ENCODE data around the gene NPTN.
A peak's percentile ranks its signal among the peaks of the same experiment; 100 is the strongest.

The NPTN gene

GRCh38 chr15:73679964-73680363 lies 46.8 kb upstream of the NPTN start:
- no peak overlapping the region for H3K27ac ChIP-seq
- DNase-seq, result no peak
- no peaks in the 10 kb centered on the region for H3K36me3 ChIP-seq (replicated peaks)
- in situ Hi-C loops (cut with HindIII; ENCODE audit: low pct_ligation_motif_present, low sequenced_read_pairs), result no loop called here
- H3K27me3 ChIP-seq (replicated peaks), result no peaks in the 10 kb centered on the region
- TF ChIP-seq CTCF (IDR thresholded peaks at IDR 0.05; ENCODE audit: low read depth, low read length, missing control alignments), result no peak
- no peak overlapping the region for H3K4me3 ChIP-seq (ENCODE audit: low read depth, low read length)

DNA sequence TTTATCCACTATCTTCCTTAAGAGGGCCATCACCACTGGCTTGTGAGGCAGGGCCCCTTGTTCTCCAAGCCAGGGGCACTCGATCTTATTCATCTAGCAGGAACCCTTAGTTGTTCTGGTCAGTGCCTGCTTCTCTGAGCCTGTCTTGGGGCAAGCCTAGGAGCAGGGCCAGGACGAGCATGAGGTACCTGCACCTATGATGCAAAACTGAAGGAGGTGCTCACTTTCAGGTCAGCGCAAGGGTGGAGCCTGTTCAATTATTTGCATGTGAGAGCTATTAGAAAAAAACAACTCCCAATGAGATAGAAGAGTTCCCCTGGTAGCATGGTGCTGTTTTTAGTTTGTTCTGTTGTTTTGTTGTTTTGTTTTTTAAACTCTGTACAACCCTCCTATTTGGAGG lies 46.0 kb upstream of the NPTN start:
- TF ChIP-seq CTCF (IDR thresholded peaks at IDR 0.05; ENCODE audit: low read depth, low read length, missing control alignments), result no peak
- Histone ChIP-seq H3K27ac (no peak overlapping the region), H3K4me3 (ENCODE audit: low read depth, low read length) (no peak overlapping the region), H3K27me3 (replicated peaks) (no peaks in the 10 kb centered on the region), H3K36me3 (replicated peaks) (no peaks in the 10 kb centered on the region)
- no peak for DNase-seq
- in situ Hi-C loops (cut with HindIII; ENCODE audit: low pct_ligation_motif_present, low sequenced_read_pairs), result no loop called here

- Histone ChIP-seq H3K36me3 (replicated peaks) (no peaks in the 10 kb centered on the region), H3K27ac (no peak overlapping the region), H3K27me3 (replicated peaks) (no peaks in the 10 kb centered on the region), H3K4me3 (ENCODE audit: low read depth, low read length) (no peak overlapping the region)
- DNase-seq, result no peak
- no peak for TF ChIP-seq CTCF (IDR thresholded peaks at IDR 0.05; ENCODE audit: low read depth, low read length, missing control alignments)
- in situ Hi-C loops (cut with HindIII; ENCODE audit: low pct_ligation_motif_present, low sequenced_read_pairs), result no loop called here
These were observed 45.3 kb upstream of the NPTN start for GRCh38 chr15:73678498-73678897.

DNA sequence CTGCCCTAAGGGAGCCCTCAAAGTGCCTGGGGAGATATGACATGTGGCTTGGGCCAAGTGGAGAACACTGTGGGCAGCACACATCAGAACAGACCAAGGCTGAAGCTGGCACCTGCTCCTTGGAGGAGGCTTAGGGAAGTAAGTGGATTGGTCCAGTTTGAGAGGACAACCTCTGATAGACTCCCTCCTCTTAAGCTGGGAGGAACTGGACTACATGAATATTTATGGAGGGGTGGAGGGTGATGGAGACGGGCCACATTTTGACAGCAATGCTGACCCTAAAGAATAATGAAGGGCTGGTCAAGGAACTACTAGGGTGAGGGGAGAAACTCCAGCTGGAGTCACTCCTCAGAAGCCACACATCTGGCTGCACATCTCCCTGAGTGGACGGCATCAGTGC lies 44.5 kb upstream of the NPTN start:
- H3K4me3 ChIP-seq (ENCODE audit: low read depth, low read length), result no peak overlapping the region
- in situ Hi-C loops (cut with HindIII; ENCODE audit: low pct_ligation_motif_present, low sequenced_read_pairs), result no loop called here
- no peak for TF ChIP-seq CTCF (IDR thresholded peaks at IDR 0.05; ENCODE audit: low read depth, low read length, missing control alignments)

GRCh38 chr15:73677146-73677607 lies 44.0 kb upstream of the NPTN start:
- Histone ChIP-seq H3K36me3 (replicated peaks) (no peaks in the 10 kb centered on the region), H3K27ac (no peak overlapping the region), H3K27me3 (replicated peaks) (no peaks in the 10 kb centered on the region), H3K4me3 (ENCODE audit: low read depth, low read length) (no peak overlapping the region)
- peak; percentile 60 for DNase-seq
- in situ Hi-C loops (cut with HindIII; ENCODE audit: low pct_ligation_motif_present, low sequenced_read_pairs), result no loop called here
- TF ChIP-seq CTCF (IDR thresholded peaks at IDR 0.05; ENCODE audit: low read depth, low read length, missing control alignments), result peak; percentile 93

More for the DNA sequence above, 44.5 kb upstream of the NPTN start:
- Histone ChIP-seq H3K27ac (no peak overlapping the region), H3K27me3 (replicated peaks) (no peaks in the 10 kb centered on the region), H3K36me3 (replicated peaks) (no peaks in the 10 kb centered on the region)
- DNase-seq, result no peak

DNA sequence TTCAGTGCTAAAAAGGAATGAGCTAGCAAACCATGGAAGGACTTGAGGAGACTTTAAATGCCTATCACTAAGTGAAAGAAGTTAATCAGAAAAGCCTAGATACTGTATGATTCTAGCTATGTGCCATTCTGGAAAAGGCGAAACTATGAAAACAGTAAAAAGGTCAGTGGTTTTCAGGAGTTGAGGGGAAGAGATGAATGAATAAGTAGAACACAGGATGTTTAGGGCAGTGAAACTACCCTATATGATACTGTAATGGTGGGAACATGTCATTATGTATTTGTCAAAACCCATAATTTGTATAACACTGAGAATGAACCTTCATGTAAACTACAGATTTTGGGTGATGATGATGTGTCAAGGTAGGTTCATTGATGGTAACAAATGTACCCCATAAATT lies 41.4 kb upstream of the NPTN start:
- no peak for TF ChIP-seq CTCF (IDR thresholded peaks at IDR 0.05; ENCODE audit: low read depth, low read length, missing control alignments)
- in situ Hi-C loops (cut with HindIII; ENCODE audit: low pct_ligation_motif_present, low sequenced_read_pairs), result no loop called here
- H3K27me3 ChIP-seq (replicated peaks), result peaks cover 2% of the 10 kb centered on the region
- H3K4me3 ChIP-seq (ENCODE audit: low read depth, low read length), result no peak overlapping the region
- no peak for DNase-seq
- H3K36me3 ChIP-seq (replicated peaks), result no peaks in the 10 kb centered on the region
- H3K27ac ChIP-seq, result no peak overlapping the region

Data from brain microvascular endothelial cell (primary cell).